Gastrocnemius medialis (tissue), 4 donors: ENCODE measurements around the gene SPO11. TPM values are rescaled to one million over a fixed set of nuclear protein-coding genes. Genes with fewer than 3 reads are reported as not detected.

Experiments
- ATAC-seq, 2 donors: fragments of 150-250 bp; one replicate each; pipeline ENCODE4 v1.9.1; 2016
- DNase-seq, 2 donors: peaks; one replicate each; pipeline ENCODE4 v3.0.0-alpha.2; 2019
- H3K27ac ChIP-seq, 4 donors: fragments of 200-600 bp; sonication (generic); 1 replicate in 1 of 4; 2 replicates in 3 of 4; pipeline ENCODE4 v1.5.1; 2016 to 2018; ENCODE audit warnings: mild to moderate bottlenecking in 2 of 4, moderate library complexity in 1 of 4
- H3K27me3 ChIP-seq, 3 donors: fragments of 200-600 bp; sonication (generic) in 2 of 3; 1 replicate in 1 of 3; 2 replicates in 2 of 3; pipeline versions ENCODE4 v1.5.1 to v1.6.0; 2016 to 2019; ENCODE audit warnings: mild to moderate bottlenecking in 1 of 3, moderate library complexity in 1 of 3
- H3K36me3 ChIP-seq, 2 donors: fragments of 200-600 bp; sonication (generic) in 1 of 2; one replicate each; pipeline ENCODE4 v1.5.1; 2017 to 2018
- H3K4me1 ChIP-seq, 2 donors: fragments of 200-600 bp; sonication (generic) in 1 of 2; one replicate each; pipeline ENCODE4 v1.5.1; 2016 to 2017; ENCODE audit warnings: mild to moderate bottlenecking in 2 of 2
- H3K4me3 ChIP-seq, 4 donors: fragments of 200-600 bp; sonication (generic) in 3 of 4; 1 replicate in 1 of 4; 2 replicates in 3 of 4; pipeline ENCODE4 v1.5.1; 2016 to 2019; ENCODE audit warnings: mild to moderate bottlenecking in 2 of 4
- H3K9me3 ChIP-seq, 3 donors: fragments of 200-600 bp; sonication (generic) in 2 of 3; 1 replicate in 1 of 3; 2 replicates in 2 of 3; pipeline ENCODE4 v1.5.1; 2016 to 2019
- CTCF ChIP-seq, 5 experiments: fragments of 450-650 bp in 3 of 5; fragments of 200-600 bp in 2 of 5; sonication (generic) in 2 of 5; IDR thresholded peaks in 4 of 5; conservative IDR thresholded peaks in 1 of 5; 1 replicate in 4 of 5; 2 replicates in 1 of 5; pipeline ENCODE4 v1.5.1; 2016 to 2019; ENCODE audit warnings: antibody characterized with exemption in 5 of 5, mild to moderate bottlenecking in 3 of 5, moderate library complexity in 3 of 5
- POLR2A ChIP-seq, 2 donors: fragments of 450-650 bp; IDR thresholded peaks; one replicate each; pipeline ENCODE4 v1.6.1; 2017; ENCODE audit warnings: antibody characterized with exemption in 2 of 2, mild to moderate bottlenecking in 2 of 2, moderate library complexity in 2 of 2
- in situ Hi-C, 4 donors: fragments of 200-750 bp; cut with MboI; loops; one replicate each; pipeline versions ENCODE4 v1.15.0 to v1.8.0; 2017; ENCODE audit warnings: low sequenced_read_pairs in 4 of 4
- intact Hi-C: fragments of 100-400 bp; cut with DNase I; formaldehyde crosslinking; loops from one replicate; pipeline ENCODE4 v1.15.1; 2023; ENCODE audit warnings: low total_unique reads
- total RNA-seq, 4 donors: library from RNA; depleted of rRNA; stranded (reverse); fragments of >200 nt; gene quantifications; one replicate each; pipeline versions ENCODE4 v1.1.0 to v1.2.3, GENCODE V29; 2016

SPO11 gene
- total RNA-seq, 4 donors from 2014 or later, result not detected

- Histone ChIP-seq H3K36me3 (no peaks in the 10 kb centered on the region), H3K27me3 (peaks cover 0 to 22% (median 7%) of the 10 kb centered on the region in 3 donors), H3K4me1 (no peaks in the 10 kb centered on the region), H3K27ac (no peak overlapping the region), H3K9me3 (no peaks in the 10 kb centered on the region), H3K4me3 (no peak overlapping the region)
- TF ChIP-seq CTCF (IDR thresholded peaks at IDR 0.05 in 4 of 5, conservative IDR thresholded peaks at IDR 0.05 in 1 of 5), result no peak
- no peak for TF ChIP-seq POLR2A (IDR thresholded peaks at IDR 0.05)
- intact Hi-C loops, result no loop called here
- in situ Hi-C loops, result no loop called here
- no peak for ATAC-seq
- no peak for DNase-seq
Observed at GRCh38 chr20:57293995-57294394, 35.6 kb upstream of the SPO11 start.

GRCh38 chr20:57294550-57294949 is 35.1 kb upstream of the SPO11 start:
- Histone ChIP-seq H3K27me3 (peaks cover 0 to 17% (median 7%) of the 10 kb centered on the region in 3 donors), H3K27ac (no peak overlapping the region), H3K9me3 (no peaks in the 10 kb centered on the region), H3K36me3 (no peaks in the 10 kb centered on the region), H3K4me3 (no peak overlapping the region), H3K4me1 (no peaks in the 10 kb centered on the region)
- TF ChIP-seq CTCF (IDR thresholded peaks at IDR 0.05 in 4 of 5, conservative IDR thresholded peaks at IDR 0.05 in 1 of 5), result no peak
- TF ChIP-seq POLR2A (IDR thresholded peaks at IDR 0.05), result no peak
- no peak for DNase-seq
- ATAC-seq, result no peak
- in situ Hi-C loops (no loop called here), intact Hi-C loops (no loop called here)

GRCh38 chr20:57298457-57298856 is 31.1 kb upstream of the SPO11 start:
- H3K4me1 ChIP-seq, result no peaks in the 10 kb centered on the region
- H3K27ac ChIP-seq, result no peak overlapping the region
- no peak for TF ChIP-seq POLR2A (IDR thresholded peaks at IDR 0.05)
- TF ChIP-seq CTCF (IDR thresholded peaks at IDR 0.05 in 4 of 5, conservative IDR thresholded peaks at IDR 0.05 in 1 of 5), result no peak
- no peaks in the 10 kb centered on the region for H3K36me3 ChIP-seq
- H3K4me3 ChIP-seq, result no peak overlapping the region
- peaks cover 0 to 5% (median 0%) of the 10 kb centered on the region in 3 donors for H3K27me3 ChIP-seq
- in situ Hi-C loops (no loop called here), intact Hi-C loops (no loop called here)
- ATAC-seq (no peak), DNase-seq (no peak)
- H3K9me3 ChIP-seq, result no peaks in the 10 kb centered on the region

GRCh38 chr20:57301026-57301425 is 28.6 kb upstream of the SPO11 start:
- TF ChIP-seq CTCF (IDR thresholded peaks at IDR 0.05 in 4 of 5, conservative IDR thresholded peaks at IDR 0.05 in 1 of 5) (no peak), POLR2A (IDR thresholded peaks at IDR 0.05) (no peak)
- DNase-seq (no peak), ATAC-seq (no peak)
- in situ Hi-C loops (no loop called here), intact Hi-C loops (no loop called here)
- Histone ChIP-seq H3K36me3 (no peaks in the 10 kb centered on the region), H3K4me3 (no peak overlapping the region), H3K4me1 (no peaks in the 10 kb centered on the region), H3K9me3 (no peaks in the 10 kb centered on the region), H3K27ac (no peak overlapping the region), H3K27me3 (peaks cover 0 to 5% (median 0%) of the 10 kb centered on the region in 3 donors)

GRCh38 chr20:57306747-57307146 is 22.9 kb upstream of the SPO11 start:
- in situ Hi-C loops, result no loop called here
- H3K9me3 ChIP-seq, result no peaks in the 10 kb centered on the region
- H3K36me3 ChIP-seq, result no peaks in the 10 kb centered on the region
- no peak overlapping the region for H3K4me3 ChIP-seq
- peaks cover 0 to 8% (median 0%) of the 10 kb centered on the region in 3 donors for H3K27me3 ChIP-seq
- H3K27ac ChIP-seq, result no peak overlapping the region
- TF ChIP-seq POLR2A (IDR thresholded peaks at IDR 0.05) (no peak), CTCF (IDR thresholded peaks at IDR 0.05 in 4 of 5, conservative IDR thresholded peaks at IDR 0.05 in 1 of 5) (no peak)
- intact Hi-C loops, result no loop called here
- ATAC-seq, result no peak
- no peaks in the 10 kb centered on the region for H3K4me1 ChIP-seq
- DNase-seq, result no peak
